GM23248 (cell line): ENCODE results near the gene SRC. TPM values are rescaled to one million over a fixed set of nuclear protein-coding genes. Genes with fewer than 3 reads are reported as not detected.
"Not testable (repeated sequence)": the region's sequence is repeated elsewhere in the genome, so short reads cannot be mapped to it uniquely, and the experiment has no call there.

Source experiments
- DNase-seq: peaks from one replicate; pipeline ENCODE4 v3.0.0-alpha.2; 2015
- H2AFZ ChIP-seq: fragments of 200-600 bp; sonication (generic); 2 replicates; pipeline ENCODE4 v1.6.1; 2016; ENCODE audit warnings: antibody characterized with exemption
- H3F3A ChIP-seq: fragments of 200-600 bp; sonication (generic); 2 replicates; pipeline ENCODE4 v1.6.1; 2016; ENCODE audit warnings: mild to moderate bottlenecking, antibody characterized with exemption, mixed run types; ENCODE audit not compliant: insufficient read depth
- H3K27ac ChIP-seq: fragments of 200-600 bp; sonication (generic); 2 replicates; pipeline ENCODE4 v1.5.1; 2016; ENCODE audit warnings: mild to moderate bottlenecking
- H3K27me3 ChIP-seq: fragments of 200-600 bp; sonication (generic); replicated peaks from 2 replicates; pipeline ENCODE4 v1.6.1; 2016; ENCODE audit warnings: mild to moderate bottlenecking; ENCODE audit not compliant: insufficient read depth
- H3K36me3 ChIP-seq: fragments of 200-600 bp; sonication (generic); 2 replicates; pipeline ENCODE4 v1.6.1; 2016; ENCODE audit warnings: low read depth, mild to moderate bottlenecking
- H3K4me1 ChIP-seq: fragments of 200-600 bp; sonication (generic); 2 replicates; pipeline ENCODE4 v1.6.1; 2016; ENCODE audit warnings: mild to moderate bottlenecking; ENCODE audit not compliant: insufficient read depth
- H3K4me2 ChIP-seq: fragments of 200-600 bp; sonication (generic); one replicate; pipeline ENCODE4 v1.6.1; 2016; ENCODE audit warnings: mild to moderate bottlenecking; ENCODE audit not compliant: unreplicated experiment
- H3K4me3 ChIP-seq: fragments of 200-600 bp; sonication (generic); 2 replicates; pipeline ENCODE4 v1.5.1; 2016; ENCODE audit warnings: mild to moderate bottlenecking
- H3K79me2 ChIP-seq: fragments of 200-600 bp; sonication (generic); 2 replicates; pipeline ENCODE4 v1.6.1; 2016; ENCODE audit warnings: mild to moderate bottlenecking; ENCODE audit not compliant: insufficient read depth
- H3K9ac ChIP-seq: fragments of 200-600 bp; sonication (generic); 2 replicates; pipeline ENCODE4 v1.6.1; 2016; ENCODE audit warnings: mild to moderate bottlenecking
- H3K9me2 ChIP-seq: fragments of 200-600 bp; sonication (generic); 2 replicates; pipeline ENCODE4 v1.6.1; 2016; ENCODE audit warnings: mixed run types, mild to moderate bottlenecking, moderate library complexity; ENCODE audit not compliant: insufficient read depth
- H3K9me3 ChIP-seq: fragments of 200-600 bp; sonication (generic); one replicate; pipeline ENCODE4 v1.6.1; 2017; ENCODE audit warnings: low read depth
- H4K20me1 ChIP-seq: fragments of 200-600 bp; sonication (generic); 2 replicates; pipeline ENCODE4 v1.6.0; 2016; ENCODE audit not compliant: insufficient read depth
- EZH2 ChIP-seq: fragments of 200-600 bp; sonication (generic); IDR thresholded peaks from 2 replicates; pipeline ENCODE4 v1.6.1; 2018; ENCODE audit warnings: antibody characterized with exemption, mild to moderate bottlenecking; ENCODE audit not compliant: insufficient read depth, poor library complexity, severe bottlenecking
- EZH2phosphoT487 ChIP-seq: fragments of 200-600 bp; sonication (generic); IDR thresholded peaks from 2 replicates; pipeline ENCODE4 v1.6.1; 2018; ENCODE audit warnings: antibody characterized with exemption, moderate library complexity, mild to moderate bottlenecking, low read depth; ENCODE audit not compliant: insufficient read depth
- WGBS, 2 experiments: methylation state at CpG; one replicate each; pipeline ENCODE4 v1.1.6; 2015 to 2017; ENCODE audit warnings: low lambda C conversion rate in 2 of 2, low coverage in 1 of 2; ENCODE audit errors: missing lambda C conversion rate in 2 of 2; 5-methylcytosine and 5-hydroxymethylcytosine counted together
- in situ Hi-C: fragments of 300-500 bp; cut with MboI; formaldehyde crosslinking; loops from 2 replicates; pipeline ENCODE4 v1.15.0; 2020
- polyA plus RNA-seq: library from polyadenylated mRNA; unstranded; fragments of >200 nt; fragmentation: Nextera tagmentation; extraction: Ambion mirVana; gene quantifications from 2 replicates; pipeline ENCODE4 v1.2.1, GENCODE V29; 2016
- total RNA-seq: library from RNA; depleted of rRNA; stranded (reverse); fragments of >200 nt; shearing (Covaris generic); gene quantifications from 2 replicates; pipeline ENCODE4 v1.2.3, GENCODE V29; 2014

Gene SRC
- total and polyA plus RNA-seq, 2 experiments from 2014 or later, result 17.0 to 28.6 TPM

DNA sequence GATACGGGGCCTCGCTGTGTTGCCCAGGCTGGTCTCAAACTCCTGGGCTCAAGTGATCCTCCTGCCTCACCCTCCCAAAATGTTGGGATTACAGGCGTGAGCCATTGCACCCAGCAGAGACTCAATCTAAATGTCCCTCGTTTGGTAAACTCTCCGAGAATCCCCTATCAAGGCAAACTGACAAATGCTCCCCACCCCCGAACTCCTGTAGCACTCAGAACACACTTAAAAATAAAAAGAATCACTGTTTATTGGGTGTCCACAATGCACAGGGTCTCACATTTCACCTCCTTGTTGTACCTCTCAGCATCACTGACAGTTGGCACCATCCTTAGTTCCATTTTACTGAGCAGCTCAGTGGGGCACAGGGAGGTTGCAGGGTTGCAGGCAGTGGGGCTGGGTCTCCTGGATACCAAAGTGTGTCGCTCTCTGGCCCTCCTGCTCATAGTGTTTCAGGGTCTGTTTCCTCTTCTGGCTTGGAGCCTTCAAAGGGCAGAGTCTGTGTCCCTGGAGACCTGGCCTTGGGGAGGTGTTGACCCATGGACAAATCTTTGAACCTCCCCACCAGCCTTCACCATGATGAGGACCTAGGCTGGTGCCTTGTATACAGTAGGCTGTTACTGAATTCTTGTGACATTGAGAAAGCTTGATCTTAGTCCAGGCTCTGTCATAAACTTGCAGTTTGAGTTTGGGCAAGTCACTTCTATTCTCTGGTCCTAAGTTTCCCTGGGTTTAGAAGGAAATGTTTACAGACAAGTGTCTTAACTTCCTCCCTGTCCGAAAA, 8.5 kb upstream of the SRC start:
- 81 to 83% methylated on average over 8 of the region's 8 CpGs for WGBS, 2 experiments
- Histone ChIP-seq H3K4me3 (no peak overlapping the region), H3K4me2 (no peak overlapping the region), H3K9ac (peak overlapping the region; percentile 60; the same call in 1 of the 2 replicates), H3K79me2 (no peaks in the 10 kb centered on the region), H3K9me2 (no peaks in the 10 kb centered on the region), H3K4me1 (peaks cover 13% of the 10 kb centered on the region), H3K27me3 (no peaks in the 10 kb centered on the region), H3F3A (no peaks in the 10 kb centered on the region), H3K27ac (no peak overlapping the region), H2AFZ (no peak overlapping the region), H4K20me1 (no peaks in the 10 kb centered on the region), H3K36me3 (no peaks in the 10 kb centered on the region), H3K9me3 (no peaks in the 10 kb centered on the region)
- in situ Hi-C loops, result no loop called here
- DNase-seq, result no peak
- TF ChIP-seq EZH2phosphoT487 (no peak), EZH2 (no peak)

DNA sequence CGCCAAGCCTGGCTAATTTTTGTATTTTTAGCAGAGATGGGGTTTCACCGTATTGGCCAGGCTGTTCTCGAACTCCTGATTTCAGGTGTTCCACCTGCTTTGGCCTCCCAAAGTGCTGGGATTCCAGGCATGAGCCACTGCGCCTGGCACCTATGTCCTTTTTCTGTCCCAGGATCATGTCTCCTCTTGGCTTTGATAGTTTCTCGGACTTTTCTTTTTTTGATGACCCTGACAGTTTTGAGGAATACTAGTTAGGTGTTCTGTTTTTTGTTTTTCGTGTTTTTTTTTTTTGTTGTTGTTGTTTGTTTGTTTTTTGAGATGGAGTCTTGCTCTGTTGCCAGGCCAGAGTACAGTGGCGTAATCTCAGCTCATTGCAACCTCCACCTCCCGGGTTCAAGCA, 7.6 kb upstream of the SRC start:
- H3F3A ChIP-seq, H4K20me1 ChIP-seq, H3K27me3 ChIP-seq, H3K27ac ChIP-seq, H3K9ac ChIP-seq, H3K4me2 ChIP-seq, H3K9me3 ChIP-seq, H3K36me3 ChIP-seq, H3K4me3 ChIP-seq, H3K79me2 ChIP-seq, H2AFZ ChIP-seq, in situ Hi-C loops, DNase-seq, H3K9me2 ChIP-seq: not testable (repeated sequence)
- WGBS, 2 experiments, result 93 to 95% methylated on average over 8 of the region's 8 CpGs
- H3K4me1 ChIP-seq, result peaks cover 13% of the 10 kb centered on the region

DNA sequence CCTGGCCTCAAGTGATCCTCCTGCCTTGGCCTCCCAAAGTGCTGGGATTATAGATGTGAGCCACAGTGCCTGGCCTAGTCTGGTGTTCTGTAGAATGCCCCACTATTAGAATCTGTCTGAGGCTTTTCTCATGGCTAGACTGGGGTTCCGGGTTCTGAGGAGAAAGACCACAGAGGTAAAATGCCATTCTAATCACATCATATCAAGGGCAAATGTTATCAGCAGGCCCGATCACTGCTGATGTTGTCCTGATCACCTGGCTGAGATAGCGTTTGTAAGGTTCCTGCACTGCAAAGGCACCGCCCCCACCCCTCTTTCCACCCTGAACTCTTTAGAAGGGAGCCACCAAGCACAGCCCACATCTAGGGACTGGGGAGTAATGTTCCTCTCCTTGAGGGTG, 6.7 kb upstream of the SRC start:
- Histone ChIP-seq H3F3A (no peaks in the 10 kb centered on the region), H3K4me3 (no peak overlapping the region), H3K9me3 (no peaks in the 10 kb centered on the region), H3K36me3 (no peaks in the 10 kb centered on the region), H3K4me2 (no peak overlapping the region), H3K4me1 (peaks cover 13% of the 10 kb centered on the region), H2AFZ (no peak overlapping the region), H3K27ac (no peak overlapping the region), H3K27me3 (no peaks in the 10 kb centered on the region), H3K9ac (no peak overlapping the region), H4K20me1 (no peaks in the 10 kb centered on the region), H3K79me2 (no peaks in the 10 kb centered on the region), H3K9me2 (no peaks in the 10 kb centered on the region)
- WGBS, 2 experiments, result 78 to 79% methylated on average over 4 of the region's 4 CpGs
- DNase-seq, result no peak
- in situ Hi-C loops, result no loop called here
- no peak for TF ChIP-seq EZH2phosphoT487
- TF ChIP-seq EZH2, result no peak

DNA sequence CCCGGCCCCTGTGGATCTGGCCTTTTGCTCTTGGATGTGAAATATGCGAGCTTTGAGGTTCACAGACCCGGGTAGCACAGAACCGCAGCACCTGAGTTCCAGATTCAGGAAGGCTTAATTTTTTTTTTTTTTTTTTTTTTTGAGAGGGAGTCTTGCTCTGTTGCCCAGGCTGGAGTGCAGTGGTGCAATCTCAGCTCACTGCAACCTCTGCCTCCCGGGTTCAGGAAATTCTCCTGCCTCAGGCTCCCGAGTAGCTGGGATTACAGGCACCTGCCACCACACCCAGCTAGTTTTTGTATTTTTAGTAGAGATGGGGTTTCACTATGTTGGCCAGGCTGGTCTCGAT, 6.2 kb upstream of the SRC start:
- in situ Hi-C loops, H3K36me3 ChIP-seq, H3K9ac ChIP-seq, H3K27me3 ChIP-seq, H3K9me2 ChIP-seq, H3K27ac ChIP-seq, H3K4me2 ChIP-seq, DNase-seq, H3K79me2 ChIP-seq, H3K9me3 ChIP-seq, H4K20me1 ChIP-seq, H3F3A ChIP-seq, H3K4me3 ChIP-seq, H2AFZ ChIP-seq: not testable (repeated sequence)
- WGBS, 2 experiments, result 92% methylated on average over 7 of the region's 7 CpGs
- H3K4me1 ChIP-seq, result peaks cover 13% of the 10 kb centered on the region

DNA sequence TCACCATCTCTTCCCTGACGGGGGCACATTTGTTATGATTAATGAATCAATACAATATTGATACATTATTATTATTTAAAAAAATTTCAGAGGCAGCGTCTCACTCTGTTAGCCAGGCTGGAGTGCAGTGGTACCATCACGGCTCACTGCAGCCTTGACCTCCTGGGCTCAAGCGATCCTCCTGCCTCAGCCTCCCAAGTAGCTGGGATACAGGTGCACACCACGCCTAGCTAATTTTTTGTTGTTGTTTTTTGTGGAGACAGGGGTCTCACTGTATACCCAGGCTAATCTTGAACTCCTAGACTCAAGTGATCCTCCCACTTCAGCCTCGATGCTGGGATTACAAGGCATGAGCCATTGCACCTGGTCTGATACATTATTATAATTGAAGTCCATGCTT, 4.9 kb upstream of the SRC start:
- no peaks in the 10 kb centered on the region for H4K20me1 ChIP-seq
- H3K36me3 ChIP-seq, result no peaks in the 10 kb centered on the region
- no peaks in the 10 kb centered on the region for H3K9me2 ChIP-seq
- no peaks in the 10 kb centered on the region for H3F3A ChIP-seq
- no peak overlapping the region for H3K9ac ChIP-seq
- H3K4me2 ChIP-seq, result no peak overlapping the region
- TF ChIP-seq EZH2, result no peak
- TF ChIP-seq EZH2phosphoT487, result no peak
- no peak overlapping the region for H3K27ac ChIP-seq
- in situ Hi-C loops, result no loop called here
- no peaks in the 10 kb centered on the region for H3K9me3 ChIP-seq
- H3K79me2 ChIP-seq, result no peaks in the 10 kb centered on the region
- H3K4me1 ChIP-seq, result peaks cover 8% of the 10 kb centered on the region
- no peak overlapping the region for H3K4me3 ChIP-seq
- H3K27me3 ChIP-seq, result no peaks in the 10 kb centered on the region
- no peak for DNase-seq
- WGBS, 2 experiments, result 78 to 81% methylated on average over 6 of the region's 6 CpGs
- H2AFZ ChIP-seq, result no peak overlapping the region
